Progenitor cell of endocrine pancreas (in vitro differentiated cells): ENCODE results near the gene WNT3. TPM values are rescaled to one million over a fixed set of nuclear protein-coding genes. Genes with fewer than 3 reads are reported as not detected.

Experiments used
- DNase-seq: peaks from one replicate; pipeline ENCODE4 v3.0.0; 2021; ENCODE audit warnings: low spot score; ENCODE audit not compliant: unreplicated experiment
- H3K27ac Mint-ChIP-seq: 2 replicates; pipeline ENCODE4 v1.8.0; 2021; ENCODE audit warnings: mild to moderate bottlenecking, moderate library complexity, mixed read lengths
- H3K27me3 Mint-ChIP-seq: 2 replicates; pipeline ENCODE4 v1.8.0; 2021; ENCODE audit warnings: mixed read lengths
- H3K36me3 Mint-ChIP-seq: 2 replicates; pipeline ENCODE4 v1.8.0; 2022; ENCODE audit warnings: mixed read lengths; ENCODE audit not compliant: insufficient read depth
- H3K4me1 Mint-ChIP-seq: 2 replicates; pipeline ENCODE4 v1.8.0; 2021; ENCODE audit warnings: low read depth, mixed read lengths
- H3K4me3 Mint-ChIP-seq: 2 replicates; pipeline ENCODE4 v1.8.0; 2021; ENCODE audit warnings: low read depth, mild to moderate bottlenecking, moderate library complexity, mixed read lengths
- H3K9me3 Mint-ChIP-seq: 2 replicates; pipeline ENCODE4 v1.8.0; 2021; ENCODE audit warnings: low read depth, mixed read lengths
- total RNA-seq: library from RNA; stranded (reverse); gene quantifications from 2 replicates; pipeline ENCODE4 v1.2.1, GENCODE V29; 2021
- TF ChIP-seq, protein P1 (sequence below): fragments of 200-600 bp; sonication (generic); IDR thresholded peaks from one replicate; pipeline ENCODE4 v1.5.0; 2021; ENCODE audit warnings: antibody characterized with exemption, mild to moderate bottlenecking; ENCODE audit not compliant: unreplicated experiment

The WNT3 gene
- total RNA-seq, 1 donor from 2014 or later = 7.2 TPM

DNA sequence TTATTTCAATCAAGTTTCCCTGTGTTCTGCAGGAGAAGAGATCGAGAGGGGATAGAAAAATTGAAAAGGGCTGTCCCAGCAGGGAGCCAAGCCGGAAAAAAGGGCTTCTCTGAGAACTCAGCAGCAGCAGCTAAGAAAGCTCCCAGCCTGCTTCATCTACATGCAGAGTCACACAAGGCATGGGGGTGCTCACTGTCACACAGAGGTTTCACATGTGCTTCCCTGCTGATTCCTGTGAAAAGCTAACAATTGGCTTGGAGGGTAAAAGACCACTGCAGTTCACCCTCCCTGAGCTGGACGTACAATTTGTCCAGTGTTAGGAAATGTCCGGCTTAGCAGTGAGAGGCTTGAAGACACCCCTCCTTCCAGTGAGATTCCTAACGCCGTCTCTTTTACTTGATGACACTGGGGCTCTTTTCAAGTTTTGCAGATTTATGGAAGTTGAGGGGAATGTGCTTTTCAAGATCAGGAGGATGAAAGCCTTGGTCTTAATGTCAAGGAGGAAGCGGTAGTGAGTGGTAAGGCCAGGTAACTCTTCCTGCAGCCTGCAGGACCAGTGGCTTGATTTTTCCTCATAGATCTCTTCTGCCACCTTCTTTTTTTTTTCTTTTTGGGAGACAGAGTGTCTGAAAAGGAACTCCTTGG lies 85.6 kb downstream of the WNT3 start:
- Mint-ChIP-seq H3K27me3 (no peaks in the 10 kb centered on the region), H3K4me1 (peaks cover 3% of the 10 kb centered on the region), H3K9me3 (no peaks in the 10 kb centered on the region), H3K27ac (no peak overlapping the region), H3K36me3 (peaks cover 4% of the 10 kb centered on the region), H3K4me3 (no peak overlapping the region)
- DNase-seq = no peak
- TF ChIP-seq, protein P1, sequence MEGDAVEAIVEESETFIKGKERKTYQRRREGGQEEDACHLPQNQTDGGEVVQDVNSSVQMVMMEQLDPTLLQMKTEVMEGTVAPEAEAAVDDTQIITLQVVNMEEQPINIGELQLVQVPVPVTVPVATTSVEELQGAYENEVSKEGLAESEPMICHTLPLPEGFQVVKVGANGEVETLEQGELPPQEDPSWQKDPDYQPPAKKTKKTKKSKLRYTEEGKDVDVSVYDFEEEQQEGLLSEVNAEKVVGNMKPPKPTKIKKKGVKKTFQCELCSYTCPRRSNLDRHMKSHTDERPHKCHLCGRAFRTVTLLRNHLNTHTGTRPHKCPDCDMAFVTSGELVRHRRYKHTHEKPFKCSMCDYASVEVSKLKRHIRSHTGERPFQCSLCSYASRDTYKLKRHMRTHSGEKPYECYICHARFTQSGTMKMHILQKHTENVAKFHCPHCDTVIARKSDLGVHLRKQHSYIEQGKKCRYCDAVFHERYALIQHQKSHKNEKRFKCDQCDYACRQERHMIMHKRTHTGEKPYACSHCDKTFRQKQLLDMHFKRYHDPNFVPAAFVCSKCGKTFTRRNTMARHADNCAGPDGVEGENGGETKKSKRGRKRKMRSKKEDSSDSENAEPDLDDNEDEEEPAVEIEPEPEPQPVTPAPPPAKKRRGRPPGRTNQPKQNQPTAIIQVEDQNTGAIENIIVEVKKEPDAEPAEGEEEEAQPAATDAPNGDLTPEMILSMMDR = no peak

DNA sequence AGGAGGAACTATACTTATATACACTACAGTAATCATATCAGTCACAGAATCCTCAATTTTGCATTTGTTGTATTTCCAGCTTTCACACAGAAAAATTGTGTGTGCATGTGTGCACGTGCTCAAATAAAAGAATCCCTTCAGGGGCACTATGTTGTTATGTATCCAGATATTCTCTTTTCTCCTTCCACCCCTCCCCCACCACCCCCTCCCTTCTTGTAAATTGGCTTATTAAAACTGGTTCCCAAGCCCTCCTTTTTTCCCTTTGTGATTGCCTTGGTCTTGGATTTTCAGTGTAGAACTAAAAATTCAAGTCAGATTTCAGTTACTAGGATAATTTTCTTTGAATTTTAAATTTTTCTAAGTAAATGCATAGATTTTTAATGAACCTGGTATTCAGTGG lies 86.3 kb downstream of the WNT3 start:
- no peak for DNase-seq
- TF ChIP-seq, protein P1 = no peak
- Mint-ChIP-seq H3K9me3 (no peaks in the 10 kb centered on the region), H3K27ac (no peak overlapping the region), H3K4me1 (peaks cover 11% of the 10 kb centered on the region), H3K4me3 (no peak overlapping the region), H3K36me3 (peaks cover 4% of the 10 kb centered on the region), H3K27me3 (no peaks in the 10 kb centered on the region)

DNA sequence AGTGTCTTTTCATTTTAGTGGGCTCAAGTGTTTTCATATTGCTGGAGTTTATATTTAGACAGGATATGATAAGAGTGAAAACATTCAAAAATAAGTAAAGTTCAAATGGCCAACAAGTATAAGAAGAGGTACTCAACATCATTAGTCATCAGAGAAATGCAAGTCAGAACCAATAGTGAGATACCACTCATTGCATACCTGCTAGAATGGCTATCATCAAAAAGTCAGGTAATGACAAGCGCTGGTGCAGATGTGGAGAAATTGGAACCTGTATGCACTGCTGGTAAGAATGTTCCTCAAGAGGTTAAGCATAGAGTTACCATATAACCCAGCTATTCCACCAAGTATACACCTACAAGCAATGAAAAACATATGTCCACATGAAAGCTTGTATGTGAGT lies 87.8 kb downstream of the WNT3 start:
- Mint-ChIP-seq H3K4me3 (no peak overlapping the region), H3K36me3 (peaks cover 4% of the 10 kb centered on the region), H3K27me3 (no peaks in the 10 kb centered on the region), H3K27ac (no peak overlapping the region), H3K4me1 (peaks cover 19% of the 10 kb centered on the region), H3K9me3 (no peaks in the 10 kb centered on the region)
- TF ChIP-seq, protein P1 = no peak
- no peak for DNase-seq

DNA sequence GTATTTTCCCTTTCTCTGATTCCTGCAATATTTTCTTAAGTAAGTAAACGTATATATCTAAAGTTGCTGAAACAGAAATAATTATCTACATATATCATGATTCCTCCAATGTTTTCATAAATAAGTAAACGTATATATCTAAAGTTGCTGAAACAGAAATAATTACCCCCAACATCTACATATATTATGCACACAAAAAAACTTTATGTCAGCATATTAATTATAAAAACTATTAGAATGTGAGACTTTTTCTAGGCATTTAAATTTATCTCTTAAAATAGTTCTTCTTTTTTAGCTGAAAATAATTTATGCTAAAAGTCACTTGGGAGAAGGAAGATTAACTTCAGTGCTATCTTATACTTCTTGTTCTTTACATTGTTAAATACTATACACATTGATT lies 88.5 kb downstream of the WNT3 start:
- DNase-seq = no peak
- no peaks in the 10 kb centered on the region for H3K9me3 Mint-ChIP-seq
- TF ChIP-seq, protein P1 = no peak
- no peaks in the 10 kb centered on the region for H3K27me3 Mint-ChIP-seq
- peaks cover 19% of the 10 kb centered on the region for H3K4me1 Mint-ChIP-seq
- H3K4me3 Mint-ChIP-seq = no peak overlapping the region
- peaks cover 4% of the 10 kb centered on the region for H3K36me3 Mint-ChIP-seq
- no peak overlapping the region for H3K27ac Mint-ChIP-seq

DNA sequence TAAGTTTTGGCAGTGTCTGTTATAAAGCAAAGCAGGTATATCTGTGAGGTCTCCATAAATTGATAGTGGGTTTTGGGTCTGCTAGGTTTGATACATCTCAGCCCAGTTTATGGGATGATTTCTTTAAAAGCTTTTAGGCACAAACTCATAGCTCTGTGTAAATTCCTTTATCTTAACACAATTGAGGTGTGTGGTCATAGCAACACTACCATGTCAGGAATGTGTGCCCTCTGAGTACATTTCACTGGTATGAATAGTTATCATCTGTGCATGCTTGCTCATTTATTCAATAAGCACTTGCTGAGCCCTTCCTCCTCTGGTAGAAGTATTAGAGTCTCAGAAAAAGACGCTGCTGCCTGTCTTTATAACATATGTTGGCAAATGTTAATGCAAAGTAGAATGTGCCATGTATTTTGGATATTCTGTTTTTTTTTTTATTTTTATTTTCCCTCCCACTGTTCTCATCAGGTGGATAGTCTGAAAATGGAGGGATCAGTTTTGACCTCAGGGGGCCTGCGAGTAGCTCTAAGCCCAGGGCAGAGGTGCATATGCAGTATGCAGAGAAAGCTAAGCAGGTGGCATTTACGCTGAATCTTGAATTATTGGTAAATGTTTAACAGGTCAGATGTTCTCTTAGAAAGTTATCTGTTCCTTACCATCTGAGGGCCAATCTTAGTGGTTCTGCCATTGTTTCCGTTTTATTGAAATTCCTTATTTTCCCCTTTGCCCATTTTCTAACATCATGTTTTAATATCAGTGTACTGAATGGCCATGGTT lies 90.7 kb downstream of the WNT3 start:
- Mint-ChIP-seq H3K36me3 (peaks cover 4% of the 10 kb centered on the region), H3K27ac (peak overlapping the region; percentile 80), H3K9me3 (no peaks in the 10 kb centered on the region), H3K4me3 (no peak overlapping the region), H3K4me1 (peaks cover 19% of the 10 kb centered on the region), H3K27me3 (no peaks in the 10 kb centered on the region)
- TF ChIP-seq, protein P1 = no peak
- no peak for DNase-seq
